ENCODE data around the gene PCBP1. TPM values are rescaled to one million over a fixed set of nuclear protein-coding genes. Genes with fewer than 3 reads are reported as not detected.
"Not testable (repeated sequence)": the region's sequence is repeated elsewhere in the genome, so short reads cannot be mapped to it uniquely, and the experiment has no call there.

The PCBP1 gene
- total RNA-seq, 2 experiments from 2014 or later, result 475 to 483 TPM

GRCh38 chr2:70103531-70104061 lies 16.3 kb downstream of the PCBP1 start:
- Mint-ChIP-seq H3K36me3 (ENCODE audit: low read depth) (peaks cover 4% of the 10 kb centered on the region), H3K27me3 (no peaks in the 10 kb centered on the region), H3K9me3 (no peaks in the 10 kb centered on the region), H3K4me3 (peak overlapping the region; percentile 72), H3K27ac (peak overlapping the region; percentile 90), H3K4me1 (peaks cover 53% of the 10 kb centered on the region)
- ChIA-PET POLR2A (interaction anchor here (1.0 to 15.3 kb wide), 8 partner anchors 9 to 190 kb away, joined by 5 to 496 read pairs (median 10); partner anchors contain the start of genes MXD1, PCBP1 and SNRPG), CTCF (interaction anchor here (0.9 to 2.3 kb wide), 8 partner anchors 8 to 189 kb away, joined by 3 to 12 read pairs (median 6); partner anchors contain the start of gene MXD1)
- DNase-seq, result peak; percentile 50

GRCh38 chr2:70104231-70105111 lies 17.2 kb downstream of the PCBP1 start:
- ChIA-PET CTCF (interaction anchor here (0.6 to 2.3 kb wide), 12 partner anchors 9 to 190 kb away, joined by 3 to 12 read pairs (median 5); partner anchors contain the start of gene MXD1), POLR2A (interaction anchor here (1.0 to 15.3 kb wide), 10 partner anchors 8 to 191 kb away, joined by 3 to 496 read pairs (median 8); partner anchors contain the start of genes C2orf42, MXD1, PCBP1 and SNRPG)
- H3K27me3 Mint-ChIP-seq, result no peaks in the 10 kb centered on the region
- H3K9me3 Mint-ChIP-seq, result no peaks in the 10 kb centered on the region
- peak overlapping the region; percentile 90 for H3K27ac Mint-ChIP-seq
- peak; percentile 54 for DNase-seq
- H3K36me3 Mint-ChIP-seq (ENCODE audit: low read depth), result peaks cover 4% of the 10 kb centered on the region
- peaks cover 56% of the 10 kb centered on the region for H3K4me1 Mint-ChIP-seq
- peak overlapping the region; percentile 72 for H3K4me3 Mint-ChIP-seq

GRCh38 chr2:70106138-70106537 lies 18.9 kb downstream of the PCBP1 start:
- H3K4me1 Mint-ChIP-seq, result peaks cover 68% of the 10 kb centered on the region
- ChIA-PET POLR2A (interaction anchor here (9.2 to 15.3 kb wide), 2 partner anchors 16 to 26 kb away, joined by 328 to 496 read pairs; partner anchors contain the start of gene PCBP1), CTCF (interaction anchor here (1.3 kb wide), 1 partner anchor 18 kb away, joined by 4 read pairs; no protein-coding TSS in a partner anchor)
- H3K9me3 Mint-ChIP-seq; H3K27ac Mint-ChIP-seq; H3K36me3 Mint-ChIP-seq (ENCODE audit: low read depth); H3K4me3 Mint-ChIP-seq; DNase-seq; H3K27me3 Mint-ChIP-seq: not testable (repeated sequence)

GRCh38 chr2:70110397-70110796 lies 23.1 kb downstream of the PCBP1 start:
- not testable (repeated sequence) for DNase-seq; H3K27me3 Mint-ChIP-seq; H3K4me3 Mint-ChIP-seq; H3K9me3 Mint-ChIP-seq; H3K36me3 Mint-ChIP-seq (ENCODE audit: low read depth)
- Mint-ChIP-seq H3K4me1 (peaks cover 53% of the 10 kb centered on the region), H3K27ac (peak overlapping the region; percentile 92)
- ChIA-PET POLR2A (interaction anchor here (1.1 to 15.3 kb wide), 3 partner anchors 21 to 32 kb away, joined by 3 to 496 read pairs (median 328); partner anchors contain the start of gene PCBP1), CTCF (interaction anchor here (3.2 kb wide), 1 partner anchor 12 kb away, joined by 7 read pairs; no protein-coding TSS in a partner anchor)

GRCh38 chr2:70111752-70112591 lies 24.7 kb downstream of the PCBP1 start:
- POLR2A ChIA-PET, result interaction anchor here (1.3 to 15.3 kb wide), 4 partner anchors 8 to 198 kb away, joined by 3 to 496 read pairs (median 167); partner anchors contain the start of gene PCBP1
- H3K4me3 Mint-ChIP-seq, result no peak overlapping the region
- no peaks in the 10 kb centered on the region for H3K27me3 Mint-ChIP-seq
- no peaks in the 10 kb centered on the region for H3K9me3 Mint-ChIP-seq
- CTCF ChIA-PET, result no interaction called here
- H3K27ac Mint-ChIP-seq, result no peak overlapping the region
- DNase-seq, result no peak
- no peaks in the 10 kb centered on the region for H3K36me3 Mint-ChIP-seq (ENCODE audit: low read depth)
- H3K4me1 Mint-ChIP-seq, result peaks cover 54% of the 10 kb centered on the region

GRCh38 chr2:70113359-70114070 lies 26.2 kb downstream of the PCBP1 start:
- POLR2A ChIA-PET, result interaction anchor here (2.0 to 15.3 kb wide), 2 partner anchors 9 to 19 kb away, joined by 6 to 496 read pairs; no protein-coding TSS in a partner anchor
- H3K27ac Mint-ChIP-seq, result no peak overlapping the region
- no peaks in the 10 kb centered on the region for H3K36me3 Mint-ChIP-seq (ENCODE audit: low read depth)
- peaks cover 41% of the 10 kb centered on the region for H3K4me1 Mint-ChIP-seq
- no peaks in the 10 kb centered on the region for H3K27me3 Mint-ChIP-seq
- DNase-seq, result no peak
- H3K4me3 Mint-ChIP-seq, result no peak overlapping the region
- H3K9me3 Mint-ChIP-seq, result no peaks in the 10 kb centered on the region
- CTCF ChIA-PET, result no interaction called here

- Mint-ChIP-seq H3K27me3 (no peaks in the 10 kb centered on the region), H3K36me3 (ENCODE audit: low read depth) (no peaks in the 10 kb centered on the region), H3K4me1 (peaks cover 21% of the 10 kb centered on the region), H3K4me3 (no peak overlapping the region), H3K27ac (no peak overlapping the region), H3K9me3 (no peaks in the 10 kb centered on the region)
- POLR2A ChIA-PET, result interaction anchor here (0.9 to 15.3 kb wide), 7 partner anchors 12 to 201 kb away, joined by 3 to 496 read pairs (median 6); partner anchors contain the start of genes MXD1 and PCBP1
- CTCF ChIA-PET, result interaction anchor here (0.7 kb wide), 1 partner anchor 9 kb away, joined by 4 read pairs; no protein-coding TSS in a partner anchor
- no peak for DNase-seq
These were observed 28.6 kb downstream of the PCBP1 start for GRCh38 chr2:70115646-70116442.

GRCh38 chr2:70116936-70117552 lies 29.8 kb downstream of the PCBP1 start:
- no peaks in the 10 kb centered on the region for H3K27me3 Mint-ChIP-seq
- CTCF ChIA-PET, result no interaction called here

GRCh38 chr2:70118798-70119454 lies 31.6 kb downstream of the PCBP1 start:
- no peaks in the 10 kb centered on the region for H3K9me3 Mint-ChIP-seq
- H3K27me3 Mint-ChIP-seq, result no peaks in the 10 kb centered on the region
- POLR2A ChIA-PET, result interaction anchor here (1.6 kb wide), 1 partner anchor 15 kb away, joined by 5 read pairs; no protein-coding TSS in a partner anchor
- H3K27ac Mint-ChIP-seq, result no peak overlapping the region
- no peak overlapping the region for H3K4me3 Mint-ChIP-seq
- CTCF ChIA-PET, result no interaction called here
- H3K36me3 Mint-ChIP-seq (ENCODE audit: low read depth), result no peaks in the 10 kb centered on the region
- peaks cover 29% of the 10 kb centered on the region for H3K4me1 Mint-ChIP-seq
- no peak for DNase-seq

More at GRCh38 chr2:70116936-70117552, 29.8 kb downstream of the PCBP1 start:
- no peak for DNase-seq
- H3K36me3 Mint-ChIP-seq (ENCODE audit: low read depth), result no peaks in the 10 kb centered on the region
- H3K4me3 Mint-ChIP-seq, result no peak overlapping the region
- H3K27ac Mint-ChIP-seq, result no peak overlapping the region
- H3K9me3 Mint-ChIP-seq, result no peaks in the 10 kb centered on the region
- POLR2A ChIA-PET, result interaction anchor here (1.0 to 15.3 kb wide), 5 partner anchors 13 to 203 kb away, joined by 3 to 496 read pairs (median 6); partner anchors contain the start of genes MXD1 and PCBP1
- peaks cover 18% of the 10 kb centered on the region for H3K4me1 Mint-ChIP-seq

- POLR2A ChIA-PET, result interaction anchor here (1.4 to 23.3 kb wide), 7 partner anchors 11 to 207 kb away, joined by 3 to 496 read pairs (median 17); partner anchors contain the start of genes MXD1 and PCBP1
- Mint-ChIP-seq H3K27ac (no peak overlapping the region), H3K9me3 (no peaks in the 10 kb centered on the region), H3K36me3 (ENCODE audit: low read depth) (no peaks in the 10 kb centered on the region), H3K4me3 (no peak overlapping the region), H3K4me1 (peaks cover 53% of the 10 kb centered on the region), H3K27me3 (no peaks in the 10 kb centered on the region)
- DNase-seq, result no peak
- CTCF ChIA-PET, result interaction anchor here (0.5 to 6.1 kb wide), 9 partner anchors 12 to 231 kb away, joined by 3 to 70 read pairs (median 5); partner anchors contain the start of gene C2orf42
These were observed 34.5 kb downstream of the PCBP1 start for GRCh38 chr2:70121627-70122372.

All from activated CD4-positive, alpha-beta memory T cell treated with anti-CD3 and anti-CD28 coated beads, Interleukin-2, amount 10 ng/mL, durations not matched to agents 7 days and 5 days (primary cell).